HepG2 (cell line): ENCODE data around the gene OR5L1. TPM values are rescaled to one million over a fixed set of nuclear protein-coding genes. Genes with fewer than 3 reads are reported as not detected.

Experiments used
- ATAC-seq: fragments of 200-7000 bp; cut with Tn5 transposase; 3 replicates; pipeline ENCODE4 v1.9.1; 2020; ENCODE audit warnings: mild to moderate bottlenecking, moderate library complexity
- BruUV-seq: library from RNA; stranded (reverse); fragments of 400-500 nt; replicated peaks from 2 replicates; lab custom pipeline; 2021; lab: Mats Ljungman, UMichigan
- CTCF ChIA-PET: fragments of 300-600 bp; formaldehyde crosslinking; extraction: SDS; loops from one replicate; lab custom pipeline; 2021; ENCODE audit warnings: low total read pairs, inconsistent platforms, low intra/inter-chr PET ratio; lab: Yijun Ruan, JAX
- POLR2A ChIA-PET: fragments of 350-600 bp; sonication (Branson Sonifier 250); formaldehyde crosslinking; loops from one replicate; lab custom pipeline; 2020; ENCODE audit warnings: antibody characterized with exemption, inconsistent platforms; lab: Yijun Ruan, JAX
- DNase-seq: peaks from one replicate; pipeline ENCODE4 v3.0.0-alpha.2; 2015; ENCODE audit warnings: low spot score
- FAIRE-seq: peaks from 3 replicates; lab custom pipeline; 2011; peaks lifted over from hg19 to GRCh38; lab: Jason Lieb, UNC
- H2AFZ ChIP-seq: one replicate; pipeline ENCODE4 v1.6.1; 2011; ENCODE audit warnings: low read length, inconsistent platforms
- H3K27ac ChIP-seq: fragments of 300-600 bp; 3 replicates; pipeline ENCODE4 v1.8.0; 2011; ENCODE audit warnings: mixed run types, mild to moderate bottlenecking, mixed read lengths, low read length, inconsistent platforms; ENCODE audit not compliant: insufficient read depth; ENCODE audit errors: extremely low read length
- H3K27me3 ChIP-seq, 2 experiments: fragments of 200-600 bp in 1 of 2; 2 replicates in 1 of 2; 3 replicates in 1 of 2; pipeline versions ENCODE4 v1.6.0 to v1.8.0; 2011; ENCODE audit warnings: low read length in 2 of 2, mild to moderate bottlenecking in 2 of 2, moderate library complexity in 2 of 2, inconsistent platforms in 1 of 2; ENCODE audit not compliant: insufficient read depth in 2 of 2, control insufficient read depth in 1 of 2
- H3K36me3 ChIP-seq, 2 experiments: fragments of 200-600 bp in 1 of 2; replicated peaks in 1 of 2; 2 replicates in 1 of 2; 3 replicates in 1 of 2; pipeline versions ENCODE4 v1.5.1 to v1.8.0; 2011; ENCODE audit warnings: low read length in 2 of 2, inconsistent platforms in 1 of 2; ENCODE audit not compliant: insufficient read depth in 2 of 2, control insufficient read depth in 1 of 2
- H3K4me1 ChIP-seq: 2 replicates; pipeline ENCODE4 v1.5.1; 2012; ENCODE audit warnings: low read length, inconsistent platforms; ENCODE audit not compliant: insufficient read depth
- H3K4me2 ChIP-seq: 2 replicates; pipeline ENCODE4 v1.6.0; 2011; ENCODE audit warnings: low read depth, low read length, inconsistent platforms
- H3K4me3 ChIP-seq, 3 experiments: fragments of 200-600 bp in 1 of 3; sonication (generic), shearing (Covaris generic) in 1 of 3; replicated peaks in 1 of 3; 2 replicates each; pipeline ENCODE4 v1.5.1; 2011 to 2016; ENCODE audit warnings: low read length in 3 of 3, inconsistent platforms in 2 of 3, low read depth in 2 of 3, mild to moderate bottlenecking in 2 of 3, control low read depth in 1 of 3, mixed read lengths in 1 of 3; ENCODE audit not compliant: insufficient read depth in 1 of 3
- H3K79me2 ChIP-seq: one replicate; pipeline ENCODE4 v1.6.1; 2011; ENCODE audit warnings: low read length, inconsistent platforms; ENCODE audit not compliant: insufficient read depth
- H3K9ac ChIP-seq: 2 replicates; pipeline ENCODE4 v1.6.0; 2011; ENCODE audit warnings: mild to moderate bottlenecking, low read depth, low read length, inconsistent platforms; ENCODE audit not compliant: insufficient read depth
- H3K9me3 ChIP-seq: 2 replicates; pipeline ENCODE4 v1.5.1; 2012; ENCODE audit warnings: mild to moderate bottlenecking, low read length
- H4K20me1 ChIP-seq: 2 replicates; pipeline ENCODE4 v1.6.0; 2011; ENCODE audit warnings: inconsistent platforms, mild to moderate bottlenecking, low read length, moderate library complexity; ENCODE audit not compliant: insufficient read depth
- ATF7 ChIP-seq, 2 experiments: fragments of 450-650 bp in 1 of 2; sonication (generic) in 1 of 2; formaldehyde crosslinking in 1 of 2; IDR thresholded peaks; 2 replicates each; pipeline versions ENCODE4 v1.4.0 to v1.6.1; 2016 to 2020; ENCODE audit warnings: antibody characterized with exemption in 1 of 2, mild to moderate bottlenecking in 1 of 2, missing genetic modification reagents in 1 of 2
- MAFF ChIP-seq: IDR thresholded peaks from 2 replicates; pipeline ENCODE4 v1.6.1; 2011; ENCODE audit warnings: low read depth, low read length, improper control_type of control experiment
- MAFK ChIP-seq, 2 experiments: IDR thresholded peaks in 1 of 2; conservative IDR thresholded peaks in 1 of 2; 2 replicates each; pipeline ENCODE4 v1.6.1; 2011; ENCODE audit warnings: improper control_type of control experiment in 2 of 2, low read length in 2 of 2
- SRSF4 ChIP-seq: fragments of 200-400 bp; formaldehyde crosslinking; IDR thresholded peaks from one replicate; pipeline ENCODE4 v1.6.1; 2018; ENCODE audit warnings: mild to moderate bottlenecking, low read depth, low read length, moderate library complexity; ENCODE audit not compliant: poor library complexity, severe bottlenecking
- ZNF253 ChIP-seq: sonication (generic); formaldehyde crosslinking; IDR thresholded peaks from 2 replicates; pipeline ENCODE4 v1.8.0; 2022; ENCODE audit warnings: mild to moderate bottlenecking, missing genetic modification reagents, borderline replicate concordance
- ZNF597 ChIP-seq: sonication (generic); formaldehyde crosslinking; IDR thresholded peaks from 2 replicates; pipeline ENCODE4 v1.5.0; 2020; ENCODE audit warnings: missing genetic modification reagents
- ZNF609 ChIP-seq: sonication (generic); formaldehyde crosslinking; IDR thresholded peaks from 2 replicates; pipeline ENCODE4 v1.4.0; 2020; ENCODE audit warnings: mild to moderate bottlenecking, missing genetic modification reagents, borderline replicate concordance
- WGBS: methylation state at CpG from one replicate; pipeline ENCODE4 v1.1.6; 2017; ENCODE audit warnings: low lambda C conversion rate; 5-methylcytosine and 5-hydroxymethylcytosine counted together
- in situ Hi-C: cut with HindIII; loops from 2 replicates; pipeline ENCODE4 v1.10.0; 2017; ENCODE audit warnings: low pct_unique_long_range_greater_than_20kb; ENCODE audit not compliant: extremely low pct_ligation_motif_present
- intact Hi-C: fragments of 100-400 bp; cut with micrococcal nuclease; formaldehyde crosslinking; loops from one replicate; pipeline ENCODE4 v1.10.0; 2022; ENCODE audit not compliant: unreplicated experiment
- polyA plus RNA-seq, 8 experiments: library from polyadenylated mRNA; depleted of rRNA in 3 of 8; stranded (reverse) in 7 of 8; unstranded in 1 of 8; fragments of >200 nt; fragmentation: Illumina TruSeq in 4 of 8; extraction: Trizol in 4 of 8; gene quantifications; 2 replicates each; pipeline versions ENCODE4 v1.2.1 to v1.2.3, GENCODE V29; 2011 to 2016; ENCODE audit warnings: low read depth in 4 of 8, missing spikeins in 1 of 8, mixed read lengths in 1 of 8; ENCODE audit not compliant: insufficient read depth in 1 of 8
- total RNA-seq, 5 experiments: library from RNA; depleted of rRNA; stranded (reverse); fragments of >200 nt; fragmentation: Illumina TruSeq; extraction: Trizol; gene quantifications; 2 replicates each; pipeline ENCODE4 v1.2.3, GENCODE V29; 2016; ENCODE audit warnings: low read depth in 1 of 5

OR5L1 gene
- total and polyA plus RNA-seq, 2 of the 13 experiments (the other 11 are each of a cell fraction or from before 2014, with no cell fraction given), result not detected

GRCh38 chr11:55849037-55849436 lies 37.9 kb downstream of the OR5L1 start:
- H3K4me2 ChIP-seq, result no peak overlapping the region
- H3K9ac ChIP-seq, result no peak overlapping the region
- no peak for DNase-seq
- ChIA-PET POLR2A (no interaction called here), CTCF (no interaction called here)
- H3K4me3 ChIP-seq, result no peak overlapping the region
- H3K4me1 ChIP-seq, result no peaks in the 10 kb centered on the region
- no peaks in the 10 kb centered on the region for H3K27me3 ChIP-seq
- H3K79me2 ChIP-seq, result no peaks in the 10 kb centered on the region
- H3K27ac ChIP-seq, result no peak overlapping the region
- no peak for ATAC-seq
- FAIRE-seq, result no peak
- intact Hi-C loops (no loop called here), in situ Hi-C loops (no loop called here)
- no TSS peak for BruUV-seq
- no peaks in the 10 kb centered on the region for H3K36me3 ChIP-seq
- TF ChIP-seq ZNF253 (CRISPR knock-in tag), result no peak
- TF ChIP-seq MAFK (conservative IDR thresholded peaks at IDR 0.05 in 1 of 2, IDR thresholded peaks at IDR 0.05 in 1 of 2; ENCODE audit: low read length in 2 of 2), result peak; percentile 76 to 90
- TF ChIP-seq SRSF4, result no peak
- TF ChIP-seq MAFF, result peak; percentile 83
- H3K9me3 ChIP-seq, result peaks cover 23% of the 10 kb centered on the region
- H4K20me1 ChIP-seq, result no peaks in the 10 kb centered on the region
- H2AFZ ChIP-seq, result no peak overlapping the region

- no peaks in the 10 kb centered on the region for H4K20me1 ChIP-seq
- in situ Hi-C loops (no loop called here), intact Hi-C loops (no loop called here)
- H3K27ac ChIP-seq, result no peak overlapping the region
- H3K27me3 ChIP-seq, result no peaks in the 10 kb centered on the region
- H3K9me3 ChIP-seq, result peaks cover 9% of the 10 kb centered on the region
- ChIA-PET POLR2A (no interaction called here), CTCF (no interaction called here)
- BruUV-seq, result no TSS peak
- no peak overlapping the region for H3K9ac ChIP-seq
- no peak overlapping the region for H2AFZ ChIP-seq
- TF ChIP-seq ZNF597 (CRISPR knock-in tag), result no peak
- peak; percentile 67 for TF ChIP-seq ATF7 (IDR thresholded peaks at IDR 0.05)
- TF ChIP-seq ATF7 (CRISPR knock-in tag; IDR thresholded peaks at IDR 0.05), result no peak
- TF ChIP-seq ZNF609 (CRISPR knock-in tag), result no peak
- H3K36me3 ChIP-seq, result no peaks in the 10 kb centered on the region
- no peak overlapping the region for H3K4me3 ChIP-seq
- H3K4me1 ChIP-seq, result no peaks in the 10 kb centered on the region
- ATAC-seq (no peak), DNase-seq (no peak), FAIRE-seq (no peak)
- 3% methylated on average over 1 of the region's 1 CpG for WGBS
- no peaks in the 10 kb centered on the region for H3K79me2 ChIP-seq
- H3K4me2 ChIP-seq, result no peak overlapping the region
Observed at GRCh38 chr11:55852141-55852540, 41.0 kb downstream of the OR5L1 start.
